Testis (tissue), 2 donors: ENCODE measurements around the gene SUCLG2.

Experiments
- POLR2A ChIP-seq: fragments of 450-650 bp; IDR thresholded peaks from one replicate; pipeline ENCODE4 v1.6.1; 2017; ENCODE audit warnings: antibody characterized with exemption, mild to moderate bottlenecking, moderate library complexity
- TF ChIP-seq, protein P1 (sequence below), 3 experiments: fragments of 450-650 bp in 2 of 3; fragments of 200-600 bp in 1 of 3; sonication (generic) in 1 of 3; IDR thresholded peaks; one replicate each; pipeline ENCODE4 v1.5.1; 2016 to 2019; ENCODE audit warnings: antibody characterized with exemption in 3 of 3, mild to moderate bottlenecking in 2 of 3, moderate library complexity in 1 of 3

DNA sequence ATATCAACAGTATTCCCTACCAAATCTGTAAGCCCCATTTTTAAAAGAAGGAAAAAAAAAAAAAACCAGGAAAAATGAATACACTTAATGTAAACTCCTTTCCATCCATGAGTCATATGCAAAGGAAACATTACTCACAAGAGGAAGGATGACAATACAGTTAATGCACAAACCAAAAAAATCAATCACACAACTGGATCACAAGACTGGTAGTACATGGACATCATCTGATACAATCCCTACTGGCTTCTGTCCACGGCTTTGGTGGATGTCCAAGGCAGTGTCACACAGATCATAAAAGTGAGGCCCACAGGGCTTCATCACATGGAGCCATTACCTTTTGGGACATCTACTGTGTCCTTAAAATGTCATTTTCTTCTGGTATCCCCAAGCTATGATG is 44.0 kb downstream of the SUCLG2 start:
- TF ChIP-seq, protein P1, sequence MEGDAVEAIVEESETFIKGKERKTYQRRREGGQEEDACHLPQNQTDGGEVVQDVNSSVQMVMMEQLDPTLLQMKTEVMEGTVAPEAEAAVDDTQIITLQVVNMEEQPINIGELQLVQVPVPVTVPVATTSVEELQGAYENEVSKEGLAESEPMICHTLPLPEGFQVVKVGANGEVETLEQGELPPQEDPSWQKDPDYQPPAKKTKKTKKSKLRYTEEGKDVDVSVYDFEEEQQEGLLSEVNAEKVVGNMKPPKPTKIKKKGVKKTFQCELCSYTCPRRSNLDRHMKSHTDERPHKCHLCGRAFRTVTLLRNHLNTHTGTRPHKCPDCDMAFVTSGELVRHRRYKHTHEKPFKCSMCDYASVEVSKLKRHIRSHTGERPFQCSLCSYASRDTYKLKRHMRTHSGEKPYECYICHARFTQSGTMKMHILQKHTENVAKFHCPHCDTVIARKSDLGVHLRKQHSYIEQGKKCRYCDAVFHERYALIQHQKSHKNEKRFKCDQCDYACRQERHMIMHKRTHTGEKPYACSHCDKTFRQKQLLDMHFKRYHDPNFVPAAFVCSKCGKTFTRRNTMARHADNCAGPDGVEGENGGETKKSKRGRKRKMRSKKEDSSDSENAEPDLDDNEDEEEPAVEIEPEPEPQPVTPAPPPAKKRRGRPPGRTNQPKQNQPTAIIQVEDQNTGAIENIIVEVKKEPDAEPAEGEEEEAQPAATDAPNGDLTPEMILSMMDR (IDR thresholded peaks at IDR 0.05) = no peak
- no peak for TF ChIP-seq POLR2A
